HG03064 (cell line): ENCODE measurements around the gene LSM14B.
"Not testable (repeated sequence)": the region's sequence is repeated elsewhere in the genome, so short reads cannot be mapped to it uniquely, and the experiment has no call there.

Source experiments
- ATAC-seq: cut with Tn5 transposase; IDR thresholded peaks from one replicate; pipeline ENCODE4 v1.9.1; 2021; ENCODE audit warnings: low read depth; ENCODE audit not compliant: unreplicated experiment

Gene LSM14B

DNA sequence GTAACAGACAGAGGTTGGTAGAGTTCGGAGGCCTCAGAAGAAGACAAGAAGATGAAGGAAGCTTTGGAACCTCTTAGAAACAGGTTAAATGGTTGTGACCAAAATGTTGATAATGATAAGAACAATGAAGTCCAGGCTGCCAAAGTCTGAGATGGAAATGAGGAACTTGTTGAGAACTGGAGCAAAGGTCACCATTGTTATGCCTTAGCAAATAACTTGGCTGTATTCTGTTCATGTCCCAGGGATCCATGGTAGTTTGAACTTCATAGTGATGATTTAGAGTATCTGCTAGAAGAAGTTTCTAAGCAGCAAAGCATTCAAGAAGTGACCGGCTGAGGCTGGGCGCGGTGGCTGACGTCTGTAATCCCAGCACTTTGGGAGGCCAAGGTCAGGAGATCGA, 11.1 kb upstream of the LSM14B start:
- ATAC-seq: no peak

DNA sequence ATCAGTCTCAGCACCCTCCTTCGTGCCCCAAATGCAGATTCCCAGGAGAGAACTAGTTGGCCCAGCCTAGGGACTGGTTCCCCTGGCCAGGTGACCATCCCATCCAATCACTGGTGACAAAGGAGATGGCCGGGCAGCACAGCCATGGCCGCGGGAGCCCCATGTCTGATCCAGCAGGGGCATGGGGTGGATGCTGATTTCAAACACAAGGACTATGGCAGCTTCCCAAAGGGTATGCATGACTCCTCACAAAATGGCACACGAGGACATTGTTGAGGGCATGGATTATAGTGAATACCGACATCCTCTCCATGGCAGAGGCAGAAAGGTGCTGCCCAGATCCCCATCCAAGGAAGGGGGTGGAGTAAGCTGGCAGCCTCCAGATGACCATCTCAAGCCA, 9.9 kb upstream of the LSM14B start:
- no peak for ATAC-seq

DNA sequence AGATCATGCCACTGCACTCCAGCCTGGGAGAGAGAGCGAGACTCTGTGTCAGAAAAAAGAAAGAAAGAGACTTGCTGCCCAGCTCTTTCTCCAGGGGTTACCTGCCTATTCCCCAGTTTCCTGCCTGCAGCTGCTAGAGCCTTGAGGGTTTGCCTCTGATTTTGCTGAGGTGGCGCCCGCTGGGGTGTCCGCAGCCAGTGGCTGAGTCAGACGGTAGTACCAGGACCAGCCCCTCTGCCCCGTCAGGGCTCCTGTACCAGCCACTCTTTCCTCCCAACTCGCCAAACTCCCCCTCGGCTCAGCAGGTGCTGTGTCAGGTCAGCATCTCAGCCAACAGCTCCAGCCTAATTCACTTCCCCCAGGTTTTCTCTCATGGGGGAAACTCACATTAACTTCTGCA, 7.4 kb upstream of the LSM14B start:
- ATAC-seq: no peak

DNA sequence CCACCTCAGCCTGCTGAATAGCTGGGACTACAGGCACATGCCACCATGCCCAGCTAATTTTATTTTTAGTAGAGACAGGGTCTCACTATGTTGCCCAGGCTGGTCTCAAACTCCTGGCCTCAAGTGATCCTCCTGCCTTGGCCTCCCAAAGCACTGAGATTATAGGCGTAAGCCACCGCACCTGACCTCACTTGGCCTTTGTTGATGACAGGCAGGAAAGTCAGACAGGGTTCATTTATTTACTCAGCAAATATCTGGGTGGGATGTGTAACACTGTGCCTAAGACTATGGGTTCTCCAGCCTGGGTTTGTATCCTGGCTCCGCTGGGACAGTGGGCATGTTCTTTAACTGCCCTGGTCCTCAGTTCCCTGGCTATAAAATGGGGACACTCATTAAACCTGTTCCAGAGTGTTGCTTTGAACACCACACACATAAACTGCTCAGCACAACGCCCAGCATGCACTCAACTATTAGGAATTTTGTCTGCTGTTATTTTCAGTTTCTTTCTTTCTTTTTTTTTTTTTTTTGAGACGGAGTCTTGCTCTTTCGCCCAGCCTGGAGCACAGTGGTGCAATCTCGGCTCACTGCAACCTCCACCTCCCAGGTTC, 6.4 kb upstream of the LSM14B start:
- not testable (repeated sequence) for ATAC-seq

DNA sequence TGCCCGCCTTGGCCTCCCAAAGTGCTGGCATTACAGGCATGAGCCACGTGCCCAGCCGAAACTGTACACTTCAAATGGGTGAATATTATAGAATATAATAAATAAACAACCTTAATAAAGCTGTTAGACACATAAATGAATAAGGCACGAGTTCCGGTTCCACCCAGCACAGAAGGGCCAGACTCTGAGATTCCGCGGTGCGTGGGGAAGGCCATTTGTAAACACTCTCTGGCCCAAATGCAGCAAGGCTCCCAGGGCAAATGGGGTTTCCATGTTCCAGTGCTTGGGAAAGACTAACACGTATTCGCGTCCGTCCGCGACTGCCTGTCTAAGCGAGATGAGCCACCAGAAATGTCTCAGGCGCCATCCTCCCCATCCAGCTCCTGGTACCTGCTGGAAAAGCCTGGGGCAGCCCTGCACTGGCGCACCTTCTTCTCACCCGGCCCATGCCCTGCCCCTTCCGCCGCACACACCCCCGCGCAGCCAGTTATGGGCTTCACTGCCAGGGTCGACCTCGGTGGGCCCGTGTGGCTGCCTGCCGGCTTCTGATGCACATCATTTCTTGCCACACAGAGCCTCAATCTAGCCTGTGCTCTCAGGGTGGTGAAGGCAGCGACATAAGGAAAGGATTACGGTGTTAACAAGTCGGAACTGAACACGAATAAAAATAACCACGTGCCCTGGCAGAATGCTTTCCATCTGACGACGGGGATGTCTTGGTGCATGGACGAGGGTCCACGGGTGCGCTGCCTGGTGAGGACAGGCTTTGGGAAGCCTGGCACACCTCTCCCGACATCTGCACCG, 5.5 kb upstream of the LSM14B start:
- no peak for ATAC-seq

DNA sequence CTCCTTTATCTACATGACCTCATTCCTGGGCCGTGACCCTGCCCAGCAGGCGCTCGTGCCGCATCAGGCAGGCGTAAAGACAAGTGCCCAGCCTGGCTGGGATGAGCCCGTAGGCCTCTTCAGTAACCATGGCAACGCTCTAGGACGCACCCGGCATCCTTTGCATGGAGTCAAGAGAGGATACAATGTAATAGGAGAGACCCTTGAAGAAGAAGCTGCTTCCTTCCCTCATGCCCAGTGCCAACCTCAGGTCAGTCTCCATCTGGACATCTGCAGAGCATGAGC, 5.0 kb upstream of the LSM14B start:
- no peak for ATAC-seq

DNA sequence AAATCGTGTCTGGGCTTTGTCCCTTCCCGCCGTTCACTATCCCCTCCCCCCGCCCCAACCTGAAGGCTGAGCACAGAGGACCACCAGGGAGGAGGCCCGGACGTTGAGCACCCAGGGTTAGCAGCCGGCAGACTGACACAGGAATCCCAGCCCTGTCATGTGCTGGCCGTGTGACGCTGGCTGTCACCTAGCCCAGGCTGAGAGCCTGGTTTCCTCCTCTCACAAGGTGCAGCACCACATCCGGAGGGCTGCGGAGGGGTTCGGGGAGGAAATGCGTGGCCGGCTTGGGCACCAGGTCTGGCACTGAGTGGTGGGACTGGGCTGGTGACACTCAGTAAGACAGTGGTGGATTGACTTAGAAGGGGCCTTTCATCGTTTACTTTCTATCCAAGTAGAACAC, 4.6 kb upstream of the LSM14B start:
- ATAC-seq: no peak

DNA sequence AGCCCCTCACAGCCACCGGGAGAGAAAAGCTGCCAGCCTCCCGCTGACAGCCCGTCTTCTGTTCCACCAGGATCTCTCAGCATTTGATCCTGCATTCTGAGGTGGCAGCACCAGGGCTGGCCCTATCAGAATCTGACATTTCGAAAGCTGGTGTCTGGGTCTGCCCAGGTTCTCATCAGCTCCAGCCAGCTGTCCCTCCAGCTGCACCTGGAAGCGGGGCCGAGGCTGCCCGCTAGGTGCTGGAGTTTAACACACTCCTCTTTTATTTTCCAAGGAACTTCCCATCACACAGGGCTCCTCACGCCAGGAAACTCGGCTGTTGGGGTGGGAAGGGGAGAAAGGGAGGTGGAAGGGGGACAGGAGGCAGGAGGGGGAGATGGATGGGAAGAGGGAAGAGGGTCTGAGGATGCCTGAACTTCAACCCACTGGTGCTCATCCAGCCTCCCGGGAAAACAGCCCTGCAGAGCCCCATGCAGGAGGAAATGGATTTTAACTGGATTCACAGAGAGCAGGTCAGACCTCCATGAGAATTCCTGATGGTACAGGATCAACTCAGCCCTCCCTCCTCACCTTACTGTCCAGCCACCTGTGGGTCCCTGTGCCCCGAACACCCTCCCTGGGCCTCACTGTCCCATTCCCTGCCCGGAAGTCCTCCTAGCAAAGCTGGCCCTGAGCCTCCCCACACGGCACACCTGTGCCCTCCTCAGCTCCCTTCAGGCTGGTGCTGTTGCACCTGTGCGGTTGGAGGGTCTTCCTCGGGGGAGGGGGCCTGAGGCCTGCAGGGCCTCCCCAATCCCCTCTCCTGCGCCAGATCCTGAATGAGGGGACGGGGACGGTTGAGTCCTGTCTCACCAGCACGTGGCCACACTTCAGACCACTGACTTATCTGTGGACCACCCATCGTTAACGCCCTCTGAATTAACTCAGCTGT, 3.9 kb upstream of the LSM14B start:
- no peak for ATAC-seq

DNA sequence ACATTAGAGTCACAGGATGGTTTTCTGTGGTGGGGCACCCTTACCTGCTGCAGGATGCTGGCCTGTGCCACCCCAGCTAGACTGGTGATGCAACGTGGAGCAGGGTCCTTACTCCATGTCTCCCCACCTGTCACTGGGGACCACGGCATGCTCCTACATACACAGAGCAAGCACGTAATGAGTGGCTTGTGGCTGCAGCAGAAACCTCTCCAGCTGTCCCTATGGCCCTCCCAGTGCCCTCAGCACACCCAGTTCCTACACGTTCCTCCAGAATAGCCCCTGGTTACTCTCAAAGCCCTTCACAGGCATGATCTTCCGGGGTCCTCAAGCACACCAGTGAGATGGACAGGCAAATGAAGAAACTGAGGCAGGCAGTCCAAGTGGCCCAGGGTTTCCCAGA, 3.2 kb upstream of the LSM14B start:
- no peak for ATAC-seq

DNA sequence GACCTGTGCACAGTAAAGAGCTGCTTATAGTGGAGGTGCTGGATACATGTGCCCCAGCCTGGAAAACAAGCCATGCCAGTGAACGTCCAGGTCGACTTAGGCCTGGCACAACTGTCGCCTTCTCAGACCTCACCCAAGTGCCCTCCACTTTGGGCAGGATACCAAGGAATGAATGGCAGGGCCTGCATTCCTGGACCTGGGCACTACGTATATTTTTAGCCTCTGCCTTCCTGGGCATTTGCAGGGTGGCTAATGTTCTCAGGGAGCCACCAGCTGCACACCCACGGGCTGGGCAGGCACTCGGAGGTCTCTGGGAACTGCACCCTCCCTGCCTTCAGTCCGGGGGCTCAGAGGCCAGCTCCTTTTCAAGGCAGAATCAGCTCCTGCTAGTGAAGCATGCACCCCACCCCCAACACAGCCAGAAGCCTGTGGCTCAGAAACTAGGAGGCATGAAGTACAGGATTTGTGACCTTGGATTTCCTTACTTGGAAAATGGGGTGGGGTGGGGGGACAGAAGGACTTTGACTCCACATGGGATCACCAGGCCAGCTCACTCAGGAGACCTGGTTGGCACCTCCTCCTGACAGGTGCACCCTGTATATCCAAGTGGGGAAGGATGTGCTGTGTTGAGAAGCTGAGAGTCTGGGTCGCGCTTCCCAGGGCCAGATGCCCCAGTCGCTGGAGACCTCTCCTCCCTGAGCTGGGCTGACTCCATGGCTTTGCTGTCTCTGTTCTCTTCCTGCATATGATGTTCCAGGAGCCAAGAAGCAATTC, 2.5 kb upstream of the LSM14B start:
- ATAC-seq: no peak

DNA sequence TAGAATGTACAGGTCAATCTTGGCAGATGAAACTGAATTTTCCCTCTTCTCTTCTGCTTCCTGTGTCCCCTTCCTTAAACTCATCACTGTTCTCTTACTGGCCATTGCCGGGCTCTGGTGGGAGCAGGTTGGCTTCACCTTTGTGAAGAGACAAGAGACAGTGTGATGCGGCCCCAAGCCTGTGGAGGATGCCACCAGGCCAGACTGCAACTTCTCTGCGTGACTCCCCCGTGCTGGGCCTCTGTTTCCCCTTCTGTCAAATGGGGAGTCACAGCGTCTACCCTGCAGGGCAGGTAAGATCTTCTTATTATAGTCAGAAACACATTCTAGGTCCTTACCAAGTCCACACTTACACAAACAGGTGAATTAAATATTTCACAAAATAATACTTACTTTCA, 1.9 kb upstream of the LSM14B start:
- ATAC-seq: no peak

DNA sequence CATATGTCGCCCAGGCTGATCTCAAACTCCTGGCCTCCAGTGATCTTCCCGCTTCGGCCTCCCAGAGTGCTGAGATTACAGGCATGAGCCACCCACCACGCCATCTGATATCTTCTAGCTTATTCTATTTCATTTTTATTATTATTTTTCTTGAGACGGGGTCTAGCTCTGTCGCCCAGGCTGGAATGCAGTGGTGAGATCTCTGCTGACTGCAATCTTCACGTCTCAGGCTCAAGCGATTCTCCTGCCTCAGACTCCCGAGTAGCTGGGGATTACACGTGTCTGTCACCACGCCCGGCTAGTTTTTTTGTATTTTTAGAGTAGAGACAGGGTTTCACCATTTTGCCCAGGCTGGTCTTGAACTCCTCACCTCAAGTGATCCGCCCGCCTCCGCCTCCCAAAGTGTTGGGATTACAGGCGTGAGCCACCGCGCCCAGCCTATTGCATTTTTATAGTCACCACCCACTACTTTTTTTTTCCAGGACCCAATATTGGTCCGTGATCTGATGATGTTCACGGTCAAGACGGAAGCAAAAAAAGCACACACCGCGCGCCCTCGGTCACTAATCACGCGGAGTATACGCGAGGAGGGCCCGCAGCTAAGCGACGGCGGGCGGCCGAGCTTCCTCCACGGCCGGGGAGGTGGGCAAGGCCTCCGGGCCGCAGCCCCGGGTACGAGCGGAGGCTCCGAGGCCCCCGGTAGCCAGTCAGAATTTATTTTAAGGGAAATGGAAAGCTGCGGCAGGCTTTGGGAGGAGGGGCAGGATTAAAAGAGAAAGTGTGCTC, 1.1 kb upstream of the LSM14B start:
- ATAC-seq: peak; percentile 1

DNA sequence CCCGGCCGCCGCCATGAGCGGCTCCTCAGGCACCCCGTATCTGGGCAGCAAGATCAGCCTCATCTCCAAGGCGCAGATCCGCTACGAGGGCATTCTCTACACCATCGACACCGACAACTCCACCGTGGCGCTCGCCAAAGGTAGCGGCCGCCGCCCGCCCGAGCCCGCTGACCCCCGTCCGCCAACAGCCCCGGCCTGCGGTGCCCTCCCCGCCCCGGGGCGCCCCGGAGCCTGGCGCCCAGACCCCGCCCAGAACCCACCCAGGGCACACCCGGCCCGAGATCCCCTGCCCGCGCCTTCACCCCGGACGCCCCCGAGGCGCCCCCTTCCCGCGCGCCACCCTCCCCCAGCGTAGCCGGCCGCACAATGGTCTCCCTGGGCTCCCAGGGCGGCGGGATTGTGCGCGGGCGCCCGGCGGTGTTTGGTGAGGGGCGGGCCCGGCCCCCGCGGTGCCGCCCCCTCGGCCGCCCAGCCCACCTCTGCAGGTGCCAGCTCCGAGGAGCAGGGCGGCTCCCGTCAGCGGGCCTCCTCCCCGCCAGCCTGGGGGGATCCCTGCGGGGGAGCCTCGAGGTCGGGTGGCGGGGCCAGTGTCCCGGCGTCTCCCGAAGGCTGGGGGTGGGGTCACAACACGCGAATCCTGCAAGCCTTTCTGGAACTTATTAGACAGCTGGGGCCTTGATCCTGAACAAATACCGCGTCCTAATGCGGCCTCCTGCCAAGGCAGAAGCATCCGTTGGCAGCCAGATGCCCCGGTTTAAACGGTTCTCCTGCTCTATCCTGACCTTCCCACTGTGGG, 577 bp downstream of the LSM14B start:
- peak; percentile 15 for ATAC-seq

DNA sequence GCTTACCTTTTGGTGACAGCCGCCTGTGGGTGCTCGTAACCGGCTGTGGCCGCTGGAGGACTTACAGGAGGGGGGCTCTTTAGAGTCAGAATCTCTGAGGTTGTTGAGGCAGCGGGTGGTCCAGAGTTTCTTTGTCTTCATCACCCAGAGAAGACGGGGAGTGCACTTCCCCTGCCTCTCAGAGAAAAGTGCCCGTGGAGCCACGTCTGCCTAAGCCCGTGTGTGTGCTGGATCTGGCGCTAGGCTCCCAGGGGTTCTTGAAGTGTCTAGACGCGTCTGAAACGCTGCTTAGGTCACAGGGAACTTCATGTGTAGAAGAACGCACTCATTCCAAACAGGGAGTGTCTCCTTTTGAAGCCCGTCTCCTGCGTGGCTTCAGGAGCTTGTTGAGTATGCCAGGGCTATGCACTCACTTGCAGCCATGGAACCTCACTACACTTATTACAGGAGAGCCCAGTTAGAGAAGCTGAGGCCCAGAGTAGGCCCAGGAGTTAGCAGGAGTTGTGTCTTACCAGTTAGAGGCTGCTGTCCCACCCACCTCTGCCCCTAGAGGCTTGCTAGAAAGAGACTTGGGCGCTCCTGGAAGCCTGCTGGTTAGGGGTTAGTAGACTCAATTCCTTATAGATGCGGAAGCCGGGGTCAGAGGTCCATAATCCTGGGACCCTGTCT, 1.3 kb downstream of the LSM14B start:
- ATAC-seq: no peak

DNA sequence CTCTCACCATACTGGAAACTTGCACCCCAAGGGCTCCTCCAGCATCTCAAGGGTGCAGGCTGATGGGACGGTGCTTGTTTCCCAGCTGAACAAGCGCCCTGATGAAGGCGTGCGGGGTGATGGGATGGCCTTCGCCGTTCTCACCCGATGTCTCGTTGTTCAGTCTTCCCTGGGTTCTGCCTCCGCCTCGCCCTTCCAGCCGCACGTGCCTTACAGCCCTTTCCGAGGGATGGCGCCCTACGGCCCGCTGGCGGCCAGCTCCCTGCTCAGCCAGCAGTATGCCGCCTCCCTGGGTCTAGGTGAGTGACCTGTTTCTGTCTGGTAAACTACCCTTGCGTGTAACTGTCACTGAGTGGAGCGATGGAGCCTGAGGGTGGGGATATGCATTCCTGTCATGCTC, 3.9 kb downstream of the LSM14B start:
- no peak for ATAC-seq

DNA sequence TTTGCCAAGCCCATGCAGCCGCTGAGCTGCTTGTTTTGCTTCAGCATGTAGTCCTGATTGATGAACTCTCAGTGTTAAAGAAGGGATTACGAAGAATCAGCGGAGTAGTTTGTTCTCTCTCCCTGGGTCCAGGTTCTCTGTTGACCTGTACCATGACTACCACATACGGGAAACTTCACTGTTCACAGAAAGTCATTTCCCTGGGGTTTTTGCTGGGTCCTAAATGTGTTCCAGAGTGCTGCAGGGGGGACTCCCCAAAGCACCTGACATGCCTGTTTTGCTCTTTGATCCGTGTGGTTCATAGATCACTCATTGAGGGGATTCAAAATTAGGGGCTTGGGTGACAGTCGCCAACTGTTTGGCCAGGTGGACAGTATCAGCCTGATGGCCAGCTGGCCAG, 5.5 kb downstream of the LSM14B start:
- no peak for ATAC-seq

DNA sequence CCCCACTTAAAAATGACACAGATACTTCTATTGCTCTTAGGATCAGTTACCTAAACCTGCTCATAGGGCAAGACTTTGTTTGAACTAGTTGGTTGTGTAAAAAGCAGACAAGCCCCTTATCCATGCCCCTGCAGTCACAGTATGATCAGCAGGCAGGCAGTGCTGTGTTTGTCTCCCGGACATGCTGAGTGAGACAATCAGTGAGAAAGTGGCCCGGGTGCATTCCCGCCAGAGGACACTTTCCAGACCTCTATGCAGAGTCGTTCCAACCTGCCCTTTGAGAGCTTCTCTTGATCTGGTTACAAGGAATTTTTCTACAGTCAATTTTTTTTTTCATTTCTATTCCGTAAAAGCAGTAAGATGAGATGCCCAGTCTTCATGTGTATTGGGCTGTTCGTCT, 6.2 kb downstream of the LSM14B start:
- ATAC-seq: no peak

DNA sequence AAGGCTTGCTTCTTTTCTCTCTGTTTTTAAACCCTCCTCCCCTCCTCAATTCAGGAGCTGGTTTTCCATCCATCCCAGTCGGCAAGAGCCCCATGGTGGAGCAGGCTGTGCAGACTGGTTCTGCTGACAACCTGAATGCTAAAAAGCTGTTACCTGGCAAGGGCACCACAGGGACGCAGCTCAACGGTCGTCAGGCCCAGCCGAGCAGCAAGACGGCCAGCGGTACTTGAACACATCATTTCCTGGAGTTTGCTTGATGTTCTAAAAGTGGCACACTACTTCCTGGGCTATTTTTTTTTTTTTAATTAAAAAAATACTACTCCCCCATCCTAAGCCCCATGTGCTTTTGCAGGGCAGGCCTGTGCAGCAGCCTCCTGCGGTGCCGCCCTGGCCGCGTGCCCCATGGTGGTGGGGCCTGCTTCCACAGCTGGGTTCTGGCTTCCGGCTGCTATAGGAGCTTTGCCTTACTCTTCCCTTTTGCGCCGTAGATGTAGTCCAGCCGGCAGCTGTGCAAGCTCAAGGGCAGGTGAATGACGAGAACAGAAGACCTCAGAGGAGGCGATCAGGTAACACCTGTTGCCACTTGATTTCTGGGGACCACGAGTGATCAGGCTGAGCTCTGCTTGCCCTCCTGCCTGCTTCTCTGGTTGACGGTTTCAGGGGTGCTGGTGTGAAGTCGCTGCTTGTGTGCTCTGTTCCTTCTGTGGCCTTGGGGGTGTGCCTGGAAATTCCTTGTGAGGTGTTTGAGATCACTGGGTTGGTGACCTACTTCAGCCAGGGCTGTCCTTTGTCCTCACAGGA, 7.7 kb downstream of the LSM14B start:
- ATAC-seq: no peak
